GM12864 (cell line): ENCODE measurements around the gene MRNIP.
A peak's percentile ranks its signal among the peaks of the same experiment; 100 is the strongest.

Experiments
- DNase-seq: peaks from one replicate; pipeline ENCODE4 v3.0.0-alpha.2; 2011; ENCODE audit warnings: low read depth
- H3K4me3 ChIP-seq: 2 replicates; pipeline ENCODE4 v1.5.1; 2011; ENCODE audit warnings: mild to moderate bottlenecking, low read depth, low read length, control low read depth
- CTCF ChIP-seq: IDR thresholded peaks from 2 replicates; pipeline ENCODE4 v1.5.1; 2011; ENCODE audit warnings: low read depth, mild to moderate bottlenecking, moderate library complexity, low read length, control low read depth, inconsistent platforms; ENCODE audit errors: missing control alignments

MRNIP gene

GRCh38 chr5:179860301-179860700, 1.7 kb upstream of the MRNIP start:
- no peak for TF ChIP-seq CTCF
- DNase-seq, result no peak
- no peak overlapping the region for H3K4me3 ChIP-seq

- peak overlapping the region; percentile 83 for H3K4me3 ChIP-seq
- DNase-seq, result peak; percentile 26
- TF ChIP-seq CTCF, result no peak
Observed at GRCh38 chr5:179858241-179858585, 404 bp downstream of the MRNIP start.

GRCh38 chr5:179854356-179854755, 4.3 kb downstream of the MRNIP start:
- H3K4me3 ChIP-seq, result no peak overlapping the region
- no peak for DNase-seq
- no peak for TF ChIP-seq CTCF

GRCh38 chr5:179852993-179853547, 5.5 kb downstream of the MRNIP start:
- TF ChIP-seq CTCF, result no peak
- no peak overlapping the region for H3K4me3 ChIP-seq
- DNase-seq, result peak; percentile 40

GRCh38 chr5:179841621-179842020, 17.0 kb downstream of the MRNIP start:
- no peak for DNase-seq

GRCh38 chr5:179840766-179841165, 17.9 kb downstream of the MRNIP start:
- DNase-seq, result no peak
- TF ChIP-seq CTCF, result no peak
- no peak overlapping the region for H3K4me3 ChIP-seq

More at GRCh38 chr5:179841621-179842020, 17.0 kb downstream of the MRNIP start:
- TF ChIP-seq CTCF, result no peak
- no peak overlapping the region for H3K4me3 ChIP-seq

GRCh38 chr5:179840321-179840720, 18.3 kb downstream of the MRNIP start:
- TF ChIP-seq CTCF, result no peak
- no peak for DNase-seq
- no peak overlapping the region for H3K4me3 ChIP-seq
